GM21737 (cell line): ENCODE results near the gene KRT74.

ENCODE experiments used
- ATAC-seq: cut with Tn5 transposase; IDR thresholded peaks from one replicate; pipeline ENCODE4 v1.9.1; 2021; ENCODE audit warnings: mild to moderate bottlenecking, moderate library complexity; ENCODE audit not compliant: unreplicated experiment

KRT74 gene

DNA sequence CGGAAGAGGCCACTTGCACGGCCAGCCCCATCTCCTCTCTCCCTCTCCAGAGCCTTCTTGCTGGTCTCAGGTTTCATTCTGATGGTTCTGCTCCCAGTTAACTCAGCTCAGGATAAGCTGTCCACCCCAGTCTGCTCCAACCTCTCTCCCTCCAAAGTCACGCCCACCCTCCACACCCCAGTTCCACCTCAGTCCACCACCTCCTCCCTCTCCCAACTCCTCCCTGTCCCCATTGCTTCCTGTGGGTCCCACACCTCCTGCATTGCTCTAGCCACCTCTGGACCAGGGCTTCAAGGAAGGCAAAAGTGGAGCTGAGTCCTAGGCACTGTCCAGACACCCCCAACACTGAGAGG lies 33.8 kb downstream of the KRT74 start:
- ATAC-seq: no peak

DNA sequence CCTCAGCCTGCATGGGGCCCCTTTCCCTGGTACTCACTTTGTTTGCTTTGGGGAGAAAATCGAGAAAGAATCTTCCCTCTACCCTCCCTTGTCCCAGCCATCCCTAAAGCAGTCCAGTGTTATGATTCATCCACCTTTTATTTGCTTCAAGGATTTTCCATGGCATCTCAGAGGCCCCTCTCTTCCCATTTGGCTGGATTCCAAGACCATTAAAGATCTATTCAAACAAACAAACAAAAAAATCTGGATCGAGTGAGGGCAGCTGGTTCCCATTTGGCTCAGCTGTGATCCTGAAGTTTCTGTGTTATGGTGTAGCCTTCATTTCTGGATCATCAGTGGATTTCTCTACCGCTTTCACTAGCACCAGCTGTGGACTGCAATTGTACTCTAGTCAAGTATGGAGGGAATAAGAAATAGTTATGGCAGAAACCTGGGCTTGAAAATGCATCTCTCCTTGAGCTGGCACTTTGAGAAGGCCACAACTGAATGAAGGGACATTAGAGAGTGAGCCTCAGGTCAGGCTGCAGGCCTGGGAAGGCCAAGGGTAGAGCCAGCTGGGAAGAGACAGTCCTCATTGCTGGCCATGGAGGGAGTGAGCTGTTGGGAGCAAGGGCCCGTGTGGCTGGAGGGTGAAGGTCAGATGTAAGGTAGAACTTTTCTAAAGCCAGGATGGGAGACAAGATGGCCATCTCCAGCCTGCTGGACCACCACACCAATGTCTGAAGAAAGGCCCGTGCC lies 34.4 kb downstream of the KRT74 start:
- no peak for ATAC-seq

DNA sequence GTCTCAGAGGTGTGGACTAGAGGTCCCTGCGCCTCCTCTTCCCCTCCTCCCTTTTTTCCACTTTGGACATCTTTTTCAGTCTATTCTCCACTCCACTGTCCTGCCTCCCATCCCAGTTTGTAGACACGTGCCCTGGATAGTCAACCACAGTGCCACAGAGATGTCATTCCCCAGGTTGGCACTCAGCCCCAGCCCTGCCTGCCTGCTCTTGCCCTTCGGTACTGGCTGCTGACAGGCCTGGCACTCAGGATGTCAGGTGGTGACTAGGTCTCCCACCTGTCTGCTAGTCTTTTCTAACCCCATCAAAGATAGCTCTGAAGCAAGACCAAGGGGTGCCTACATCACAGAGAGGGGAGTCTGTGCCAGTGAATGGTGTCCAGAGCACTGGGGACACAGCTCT lies 36.5 kb downstream of the KRT74 start:
- ATAC-seq: no peak

DNA sequence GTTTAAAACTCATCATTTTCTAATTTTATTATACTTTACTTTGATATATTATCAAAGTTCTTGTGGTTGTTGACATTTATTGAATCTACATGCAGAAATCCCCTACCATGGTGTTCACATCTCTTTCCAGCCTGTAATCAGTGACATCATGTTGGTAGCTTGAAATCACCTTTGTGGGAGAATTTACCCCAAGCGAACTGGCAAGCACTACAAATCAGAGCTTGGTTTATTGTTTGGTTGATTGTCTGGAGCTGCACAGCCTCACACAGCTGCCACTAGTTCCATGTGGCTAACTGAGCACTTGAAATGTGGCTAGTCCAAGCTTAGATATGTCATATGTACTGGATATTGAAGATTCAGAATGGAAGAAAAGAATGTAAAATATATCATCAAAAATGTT lies 38.1 kb downstream of the KRT74 start:
- no peak for ATAC-seq

DNA sequence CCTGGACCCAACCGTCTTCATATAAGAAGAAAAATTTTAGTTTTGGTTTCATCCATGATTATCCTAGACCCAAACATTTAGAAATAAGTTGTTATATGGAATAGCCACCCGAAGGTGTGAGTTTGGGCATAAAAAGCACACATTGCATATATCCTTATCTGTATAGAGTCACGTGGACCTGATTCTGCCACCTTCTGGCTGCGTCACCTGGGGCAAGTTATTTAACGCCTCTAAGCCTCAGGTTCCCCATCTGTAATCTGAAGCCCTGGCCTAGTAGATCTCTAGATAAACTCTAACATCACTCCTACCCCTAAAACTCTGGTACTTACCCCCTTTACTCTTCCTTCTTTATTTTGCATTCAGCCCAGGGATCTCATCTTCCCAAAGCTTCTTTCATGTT lies 39.2 kb downstream of the KRT74 start:
- ATAC-seq: no peak

DNA sequence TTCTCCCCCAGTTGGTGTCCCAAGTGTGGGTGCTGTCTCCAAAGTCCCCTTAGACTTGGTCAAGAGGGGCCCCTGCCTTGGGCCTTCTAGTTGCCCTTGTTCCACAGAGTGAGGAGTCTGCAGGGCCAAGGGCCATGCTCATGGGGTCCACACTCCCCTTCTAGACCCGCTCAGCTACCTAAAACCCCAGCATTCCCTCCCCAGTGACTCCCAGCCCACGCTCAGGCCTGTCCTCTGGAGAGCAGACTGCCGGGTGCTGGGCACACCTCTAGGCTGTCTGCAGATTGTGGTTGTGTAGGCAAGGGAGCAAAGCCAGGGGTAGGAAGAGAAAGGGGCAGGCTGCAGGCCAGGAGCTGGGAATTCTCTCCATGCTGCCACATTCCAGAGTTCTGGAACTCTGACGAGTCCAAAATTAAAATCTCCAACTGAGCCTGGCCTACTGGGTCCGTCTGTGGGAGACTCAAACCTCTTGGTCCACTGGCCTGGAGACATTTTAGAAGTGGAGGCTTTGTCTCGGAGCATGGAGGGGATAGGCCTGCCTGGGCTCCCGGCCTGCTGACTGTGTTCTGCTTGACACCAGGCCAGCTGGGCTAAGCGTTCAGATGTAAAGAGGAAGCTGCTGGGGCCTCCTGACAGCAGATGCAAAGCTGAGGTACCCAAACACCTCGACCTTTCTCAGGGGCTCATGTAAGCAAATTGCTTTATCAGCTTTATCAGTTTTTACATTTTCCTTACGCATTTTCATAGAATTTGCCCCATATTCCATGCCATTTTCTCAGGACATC lies 39.8 kb downstream of the KRT74 start:
- no peak for ATAC-seq

DNA sequence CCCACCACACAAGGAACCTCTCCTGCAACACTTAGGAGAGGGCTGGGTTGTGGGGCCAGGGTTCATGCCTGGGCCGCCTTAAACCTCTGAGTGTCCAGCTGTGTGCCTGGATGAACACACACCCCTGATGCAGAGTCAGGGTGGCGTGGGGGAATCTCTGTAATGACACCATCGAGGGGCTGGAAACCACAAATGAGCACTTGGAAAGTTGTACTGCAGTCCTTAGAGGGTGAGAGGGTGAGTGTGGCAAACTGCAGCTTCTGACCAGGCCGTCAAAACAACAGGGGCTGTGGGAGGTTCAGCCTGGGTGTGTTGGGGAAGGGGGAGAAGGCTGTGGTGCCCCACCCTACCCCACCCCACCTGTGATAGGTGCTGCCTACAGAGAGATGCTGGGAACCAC lies 41.0 kb downstream of the KRT74 start:
- no peak for ATAC-seq

DNA sequence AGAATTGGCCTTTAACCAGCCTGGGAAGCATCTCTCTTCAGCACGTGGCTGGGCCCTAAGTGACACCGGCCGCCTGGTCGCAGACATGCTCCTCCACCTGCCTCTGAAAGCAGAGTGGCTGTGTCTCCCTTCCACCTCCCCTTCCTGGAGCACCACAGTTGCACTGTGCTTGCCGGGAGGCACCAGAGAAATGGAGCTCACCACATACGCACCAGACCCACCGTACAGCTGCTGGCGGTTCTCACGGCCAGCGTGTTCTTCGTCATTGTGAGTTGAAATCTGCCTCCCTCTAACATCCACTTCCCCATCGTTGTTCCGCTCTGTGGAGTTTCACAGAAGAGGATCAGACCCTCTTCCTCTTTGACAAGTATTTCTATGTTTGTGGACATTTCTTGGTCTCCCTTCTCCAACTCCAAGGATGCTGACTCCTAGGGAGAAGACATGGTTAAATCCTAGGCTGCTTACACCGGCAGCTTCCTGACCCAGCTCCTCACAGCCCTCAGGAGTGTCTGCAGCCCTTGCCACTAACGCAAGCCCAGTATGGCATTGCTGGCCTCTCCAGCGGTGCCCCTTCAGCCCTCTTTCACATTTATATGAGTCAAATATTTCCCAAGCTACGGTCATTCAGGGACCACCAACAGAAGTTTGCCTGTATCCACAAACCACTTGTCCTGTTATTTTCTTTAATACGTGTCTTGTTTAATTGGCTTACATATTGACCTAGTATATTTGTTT lies 41.9 kb downstream of the KRT74 start:
- no peak for ATAC-seq

DNA sequence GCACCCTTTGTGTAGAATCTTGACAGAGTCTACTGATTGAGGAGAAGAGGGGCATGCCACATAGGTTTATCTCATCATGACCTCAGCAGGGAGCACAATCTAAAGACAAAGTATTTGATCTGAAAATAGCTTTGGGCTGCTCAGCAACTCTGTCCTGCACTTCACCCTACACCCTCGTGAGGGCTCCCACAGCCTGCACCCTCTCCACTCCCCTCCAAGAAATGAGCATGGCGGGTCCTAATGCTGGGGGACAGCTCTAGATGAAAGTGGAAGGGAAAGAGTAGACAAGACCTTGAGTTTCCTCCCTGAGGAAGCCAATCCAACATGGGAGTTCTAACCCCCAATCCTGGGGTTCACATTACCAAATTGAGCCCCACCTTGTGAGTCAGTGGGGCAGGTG lies 42.7 kb downstream of the KRT74 start:
- no peak for ATAC-seq

DNA sequence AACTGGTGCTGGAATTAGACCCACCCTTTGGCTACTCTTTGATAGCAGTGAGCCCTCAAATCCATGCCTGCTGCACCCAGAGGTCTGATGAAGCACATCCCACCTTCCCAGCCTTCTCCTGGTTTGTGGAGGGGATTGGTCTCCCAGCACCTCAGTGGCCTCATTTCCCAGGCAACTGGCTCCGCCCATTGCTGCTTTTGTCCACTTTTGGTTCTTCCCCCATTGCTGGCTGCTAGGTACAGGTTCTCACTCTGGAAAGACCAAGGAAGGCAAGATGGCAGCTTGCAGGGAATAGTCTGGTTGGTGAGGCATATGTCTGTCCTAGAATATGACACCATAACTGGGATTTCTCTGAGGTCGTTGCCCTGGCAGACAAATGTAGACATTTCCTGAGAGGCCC lies 43.3 kb downstream of the KRT74 start:
- no peak for ATAC-seq

DNA sequence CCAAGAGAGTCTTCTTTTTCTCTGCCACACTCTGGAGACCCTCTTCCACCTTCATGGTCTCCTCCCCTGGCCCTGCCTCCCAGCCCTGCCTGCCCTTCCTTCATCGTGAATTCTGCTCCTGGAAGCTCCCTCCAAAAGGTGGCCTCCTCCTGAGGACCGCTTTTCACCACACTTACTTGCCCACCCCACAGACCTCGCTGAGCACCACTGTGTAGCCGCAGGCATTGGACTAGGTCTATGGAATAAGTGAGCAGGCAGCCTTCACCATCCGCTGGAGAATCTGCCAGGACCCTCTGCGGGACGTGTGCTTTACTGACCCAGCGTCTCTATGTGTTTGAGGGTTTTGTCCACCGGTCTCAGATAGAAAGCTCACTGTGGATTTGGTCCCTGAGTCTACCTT lies 43.8 kb downstream of the KRT74 start:
- ATAC-seq: no peak

DNA sequence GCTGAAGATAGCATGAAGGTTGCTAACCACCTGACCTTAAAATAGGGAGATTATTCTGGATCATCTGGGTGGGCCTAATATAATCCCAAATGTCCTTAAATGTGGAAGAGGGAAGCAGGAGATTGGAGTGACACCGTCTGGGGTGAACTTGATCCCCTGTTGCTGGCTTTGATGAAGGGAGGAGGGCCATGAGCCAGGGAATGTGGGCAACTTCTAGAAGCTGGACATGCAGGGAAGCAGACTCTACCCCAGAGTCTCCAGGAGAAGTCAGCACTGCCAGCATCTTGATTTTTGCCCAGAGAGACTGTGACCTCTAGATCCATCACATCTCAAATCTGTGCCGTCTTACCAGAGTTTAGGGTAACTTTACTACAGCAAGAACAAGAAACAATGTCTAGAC lies 44.2 kb downstream of the KRT74 start:
- ATAC-seq: no peak

DNA sequence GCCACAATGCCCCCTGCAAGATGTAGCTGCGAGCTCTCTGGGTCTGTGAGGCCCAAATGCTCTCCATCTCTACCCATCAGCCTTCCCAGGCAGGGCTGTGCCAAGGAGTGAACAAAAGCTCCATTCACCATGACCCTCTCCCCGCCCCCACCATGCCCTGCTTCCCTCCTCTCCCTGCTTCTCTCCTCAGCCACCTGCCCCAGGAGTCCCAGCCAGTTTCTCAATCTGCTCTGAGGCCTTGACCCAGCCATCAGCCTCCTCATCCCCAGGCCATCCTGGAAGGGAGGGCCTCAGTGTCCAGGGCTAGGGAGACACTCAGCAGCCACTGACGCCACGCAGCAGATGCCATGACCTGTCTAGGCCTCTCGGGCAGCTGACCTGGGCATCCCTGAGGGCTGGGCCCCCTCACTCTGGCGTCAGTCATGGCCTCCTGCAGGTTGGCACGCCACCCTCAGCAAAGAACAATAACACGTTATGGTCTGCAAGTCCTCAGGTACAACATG lies 45.0 kb downstream of the KRT74 start:
- ATAC-seq: no peak

DNA sequence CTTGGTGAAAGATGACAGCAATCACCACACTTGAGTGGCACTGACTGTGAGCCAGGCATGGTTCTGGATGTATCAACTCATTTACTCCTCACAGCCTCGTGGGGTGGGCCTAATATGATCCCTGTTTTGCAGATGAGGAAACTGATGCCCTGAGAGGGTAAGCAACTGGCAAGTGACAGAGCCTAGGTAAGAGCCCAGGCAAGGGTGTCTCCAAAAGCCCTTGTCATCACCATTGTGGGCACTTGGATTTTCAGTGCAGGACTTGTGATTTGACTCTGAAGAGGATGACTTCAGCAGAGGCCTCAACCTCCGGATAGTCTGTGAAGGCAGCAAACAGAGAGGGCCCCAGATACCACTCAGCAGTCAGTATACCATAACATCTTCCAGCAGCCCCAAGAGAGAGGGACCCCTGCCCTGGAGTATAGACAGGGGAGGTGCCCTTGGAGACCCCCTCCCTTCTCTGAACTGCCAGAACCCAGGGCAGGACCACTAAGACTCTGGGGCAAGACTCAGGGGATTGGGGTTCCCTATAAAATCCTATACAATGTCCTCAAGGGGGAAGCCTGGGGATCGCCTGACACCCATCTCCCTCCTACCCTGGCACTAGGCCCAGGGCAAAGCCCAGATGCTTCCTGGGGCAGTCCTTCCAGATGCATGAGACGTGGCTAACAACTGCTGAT lies 46.4 kb downstream of the KRT74 start:
- no peak for ATAC-seq

DNA sequence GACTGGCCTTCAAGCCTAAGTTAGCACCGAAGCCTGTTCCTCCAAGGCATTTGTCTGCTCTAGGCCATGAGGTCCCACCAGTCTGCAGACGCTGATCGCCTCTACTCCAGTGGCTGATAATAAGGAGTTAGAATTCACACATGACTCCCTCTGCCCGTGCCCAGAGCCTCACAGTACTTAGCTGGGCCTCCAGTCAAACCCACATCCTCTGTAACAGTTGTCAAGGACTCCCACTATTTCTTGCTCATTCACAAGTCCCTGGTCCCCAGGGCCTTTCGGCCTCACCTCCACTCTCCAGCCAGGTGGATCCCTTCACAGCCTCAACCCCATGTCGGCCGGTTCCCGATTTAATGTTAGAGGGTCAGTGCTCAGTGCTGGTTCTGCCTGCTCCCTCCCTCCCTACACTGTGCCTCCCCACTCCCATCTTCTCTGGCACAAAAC lies 47.1 kb downstream of the KRT74 start:
- ATAC-seq: no peak

DNA sequence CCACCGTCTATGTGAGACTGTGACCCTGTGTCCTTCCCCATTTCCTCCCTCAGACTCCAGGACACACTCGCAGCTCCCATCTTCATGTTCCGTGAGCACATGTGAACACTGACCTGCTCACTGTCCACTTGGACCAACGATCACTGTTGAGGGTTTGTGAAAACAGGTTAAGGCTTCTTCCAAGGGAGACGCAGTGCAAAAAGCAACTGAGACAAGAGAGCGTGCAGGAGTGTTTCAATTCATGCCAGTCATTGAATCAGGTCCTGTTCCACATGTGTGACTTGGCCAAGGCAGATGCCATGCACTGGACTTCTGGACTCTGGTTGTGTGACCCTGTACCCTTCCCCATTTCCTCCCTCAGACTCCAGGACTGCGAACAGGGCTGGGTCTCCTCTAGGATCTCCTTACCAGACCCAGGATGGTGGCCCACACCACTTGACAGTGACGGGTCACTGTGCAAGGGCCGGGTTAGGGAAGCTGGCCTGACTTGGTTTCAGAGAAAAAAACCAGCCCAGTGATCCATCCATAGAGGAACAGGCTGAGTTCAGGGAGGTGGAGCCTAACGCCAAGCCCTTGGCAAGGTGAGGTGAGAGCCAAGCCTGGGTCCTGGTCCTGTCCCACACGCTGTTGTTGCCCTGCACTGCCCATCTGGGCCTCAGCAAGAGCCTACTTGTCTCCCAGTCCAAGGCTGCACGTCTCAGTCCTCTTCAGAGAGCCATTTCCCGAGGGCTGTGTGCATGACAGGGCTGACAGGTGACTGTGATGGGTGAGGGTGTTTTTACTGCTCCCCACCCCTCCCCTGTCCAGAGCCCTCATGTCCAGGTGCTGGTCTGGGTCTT lies 47.8 kb downstream of the KRT74 start:
- no peak for ATAC-seq

DNA sequence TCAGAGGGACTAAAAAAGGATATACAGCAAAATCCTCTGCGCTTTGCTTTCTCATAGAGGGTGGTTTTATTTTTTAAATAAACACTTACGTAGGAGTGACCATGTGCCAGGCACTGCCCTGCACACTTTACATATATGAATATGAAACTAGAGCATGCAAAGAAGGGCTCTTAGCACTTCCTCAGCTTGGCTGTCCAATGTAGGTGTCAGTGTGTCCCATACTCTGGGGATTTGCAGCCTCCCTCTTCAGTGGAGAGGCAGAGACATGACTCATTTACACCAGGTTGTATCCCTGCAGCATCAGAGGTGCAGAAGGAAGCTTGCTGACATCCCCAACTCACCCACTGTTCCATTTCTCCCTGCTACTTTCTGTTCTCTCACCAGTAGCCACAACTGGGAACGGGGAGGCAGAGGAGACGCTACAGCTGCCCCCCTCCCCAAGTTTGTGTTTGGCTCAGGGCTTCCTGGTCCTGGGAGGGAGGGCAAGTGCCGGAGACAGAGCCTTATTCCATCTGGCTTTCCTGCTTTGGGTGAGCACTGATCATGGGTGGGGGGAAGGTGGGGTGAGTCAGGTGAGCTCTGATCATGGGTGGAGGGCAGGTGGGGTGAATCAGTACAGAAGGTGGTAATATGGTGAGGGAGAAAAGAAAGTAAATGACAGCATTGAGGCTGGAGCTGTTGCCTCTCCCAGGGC lies 48.6 kb downstream of the KRT74 start:
- ATAC-seq: no peak

DNA sequence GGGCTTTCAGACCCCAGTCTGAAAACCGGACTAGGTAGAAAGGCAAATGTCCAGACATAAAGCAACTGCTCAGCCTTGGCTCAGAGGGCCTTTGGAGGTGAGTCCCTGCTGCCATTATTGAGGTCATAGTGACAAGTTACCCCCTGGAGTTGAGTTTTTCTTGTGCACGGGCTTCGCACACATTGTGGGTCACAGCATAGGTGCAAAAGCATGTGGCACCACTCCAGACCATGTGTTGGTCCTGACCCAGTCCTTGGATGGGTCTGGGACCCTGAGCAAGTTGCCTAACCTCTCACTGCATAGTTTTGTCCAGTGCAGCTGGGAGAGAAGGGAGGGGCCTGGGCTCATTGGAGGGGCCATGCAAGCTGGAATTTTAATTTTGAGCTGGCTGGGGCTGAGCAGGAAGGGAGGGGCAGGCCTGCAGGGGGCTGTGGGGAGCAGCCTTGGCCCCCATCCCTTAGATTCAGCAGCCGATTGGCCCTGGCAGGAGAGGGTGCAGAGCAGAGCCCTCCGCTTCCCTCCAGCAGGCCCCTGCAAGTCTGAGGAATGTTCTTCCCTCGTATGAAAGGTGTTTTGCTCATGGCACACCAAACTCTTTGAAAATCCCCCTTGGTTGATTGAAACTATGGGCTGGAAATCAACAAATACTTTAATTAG lies 49.3 kb downstream of the KRT74 start:
- no peak for ATAC-seq

DNA sequence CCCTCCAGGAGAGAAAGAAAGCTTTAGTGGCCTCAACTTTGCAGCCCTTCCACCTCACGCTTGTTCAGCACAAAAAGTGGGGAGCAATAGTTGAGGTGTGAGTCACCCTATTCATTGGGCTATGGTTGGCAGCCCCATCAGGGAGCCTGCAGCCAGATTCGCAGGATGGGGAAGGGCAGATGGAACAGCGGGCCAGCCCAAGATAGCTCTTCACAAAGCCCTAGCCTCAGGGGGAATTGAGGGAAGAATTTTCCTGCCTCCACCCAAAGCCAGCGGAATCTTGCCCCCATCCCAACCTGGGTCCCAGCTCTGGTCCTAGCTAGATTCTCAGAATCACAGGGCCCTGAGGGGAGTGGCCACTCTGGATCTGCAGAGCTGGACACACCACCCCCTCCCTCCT lies 49.8 kb downstream of the KRT74 start:
- no peak for ATAC-seq
